HEK293 (cell line): Measurements from ENCODE around the gene ENDOD1.

Experiments used
- CTCF ChIP-seq: fragments of 450-650 bp; formaldehyde crosslinking; IDR thresholded peaks from 2 replicates; pipeline ENCODE4 v1.5.1; 2016; ENCODE audit warnings: missing biosample characterization, missing genetic modification characterization
- KLF1 ChIP-seq: fragments of 450-650 bp; formaldehyde crosslinking; IDR thresholded peaks from 2 replicates; pipeline ENCODE4 v1.5.1; 2016; ENCODE audit warnings: missing biosample characterization, missing genetic modification characterization
- KLF16 ChIP-seq: fragments of 450-650 bp; formaldehyde crosslinking; IDR thresholded peaks from 2 replicates; pipeline ENCODE4 v1.5.1; 2017; ENCODE audit warnings: missing biosample characterization, missing genetic modification characterization
- MEIS1 ChIP-seq: sonication (generic); formaldehyde crosslinking; IDR thresholded peaks from 2 replicates; pipeline ENCODE4 v1.8.1; 2022; ENCODE audit warnings: missing genetic modification reagents, mild to moderate bottlenecking, borderline replicate concordance
- TCF7L2 ChIP-seq: IDR thresholded peaks from 2 replicates; pipeline ENCODE4 v1.6.1; 2011; ENCODE audit warnings: low read depth, mild to moderate bottlenecking, inconsistent platforms, low read length, moderate library complexity, borderline replicate concordance
- TSHZ1 ChIP-seq: fragments of 450-650 bp; formaldehyde crosslinking; IDR thresholded peaks from 2 replicates; pipeline ENCODE4 v1.5.1; 2016; ENCODE audit warnings: missing biosample characterization, missing genetic modification characterization, borderline replicate concordance
- ZNF24 ChIP-seq: fragments of 450-650 bp; formaldehyde crosslinking; IDR thresholded peaks from 2 replicates; pipeline ENCODE4 v1.5.1; 2016; ENCODE audit warnings: missing biosample characterization, missing genetic modification characterization
- ZNF510 ChIP-seq: fragments of 450-650 bp; formaldehyde crosslinking; IDR thresholded peaks from 2 replicates; pipeline ENCODE4 v1.5.1; 2018; ENCODE audit warnings: mild to moderate bottlenecking, missing genetic modification characterization, missing biosample characterization; ENCODE audit not compliant: insufficient replicate concordance
- ZNF704 ChIP-seq: fragments of 450-650 bp; formaldehyde crosslinking; IDR thresholded peaks from 2 replicates; pipeline ENCODE4 v1.5.1; 2016; ENCODE audit warnings: missing biosample characterization, missing genetic modification characterization
- TF ChIP-seq, protein P1 (sequence below): fragments of 450-650 bp; formaldehyde crosslinking; IDR thresholded peaks from 2 replicates; pipeline ENCODE4 v1.5.1; 2016; ENCODE audit warnings: missing biosample characterization, missing genetic modification characterization, borderline replicate concordance
- TF ChIP-seq, protein P2 (sequence below): fragments of 450-650 bp; formaldehyde crosslinking; IDR thresholded peaks from 2 replicates; pipeline ENCODE4 v1.5.1; 2016; ENCODE audit warnings: missing biosample characterization, missing genetic modification characterization

DNA sequence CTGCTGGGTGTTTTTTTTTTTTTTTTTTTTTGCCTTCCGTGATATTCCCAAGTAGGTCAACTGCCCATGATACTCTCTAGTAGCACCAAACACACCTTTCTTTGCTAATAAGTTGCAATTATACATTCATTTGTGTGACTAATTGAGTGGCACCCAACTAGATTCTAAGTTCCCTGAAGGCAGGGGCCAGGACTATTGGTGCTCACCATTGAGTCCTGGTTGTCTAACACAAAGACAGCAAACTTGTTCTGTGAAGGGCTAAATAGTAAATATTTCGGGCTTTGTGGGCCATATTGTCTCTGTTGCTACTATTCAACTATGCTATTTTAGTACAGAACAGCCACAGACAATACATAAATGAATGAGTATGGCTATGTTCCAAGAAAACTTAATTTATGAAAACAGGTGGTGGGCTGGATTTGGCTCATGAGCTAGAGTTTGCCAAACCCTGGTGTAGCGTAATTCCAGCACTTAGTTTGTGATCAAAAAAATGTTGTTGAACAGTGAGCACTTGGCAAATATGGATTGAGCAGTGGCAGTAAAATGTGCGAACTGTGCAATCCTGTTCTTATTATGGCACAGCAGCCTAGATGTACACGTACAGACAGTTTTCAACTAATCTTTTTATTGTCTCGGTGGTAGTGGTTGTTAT is 11.3 kb downstream of the ENDOD1 start:
- TF ChIP-seq ZNF24 (no peak), CTCF (no peak), KLF16 (tag by site-specific recombination) (no peak), TCF7L2 (no peak), MEIS1 (CRISPR knock-in tag) (no peak), ZNF704 (tag by site-specific recombination) (no peak), TSHZ1 (tag by site-specific recombination) (no peak), KLF1 (no peak), ZNF510 (tag by site-specific recombination) (no peak)
- TF ChIP-seq, protein P1, sequence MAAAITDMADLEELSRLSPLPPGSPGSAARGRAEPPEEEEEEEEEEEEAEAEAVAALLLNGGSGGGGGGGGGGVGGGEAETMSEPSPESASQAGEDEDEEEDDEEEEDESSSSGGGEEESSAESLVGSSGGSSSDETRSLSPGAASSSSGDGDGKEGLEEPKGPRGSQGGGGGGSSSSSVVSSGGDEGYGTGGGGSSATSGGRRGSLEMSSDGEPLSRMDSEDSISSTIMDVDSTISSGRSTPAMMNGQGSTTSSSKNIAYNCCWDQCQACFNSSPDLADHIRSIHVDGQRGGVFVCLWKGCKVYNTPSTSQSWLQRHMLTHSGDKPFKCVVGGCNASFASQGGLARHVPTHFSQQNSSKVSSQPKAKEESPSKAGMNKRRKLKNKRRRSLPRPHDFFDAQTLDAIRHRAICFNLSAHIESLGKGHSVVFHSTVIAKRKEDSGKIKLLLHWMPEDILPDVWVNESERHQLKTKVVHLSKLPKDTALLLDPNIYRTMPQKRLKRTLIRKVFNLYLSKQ (tag by site-specific recombination) = no peak
- TF ChIP-seq, protein P2, sequence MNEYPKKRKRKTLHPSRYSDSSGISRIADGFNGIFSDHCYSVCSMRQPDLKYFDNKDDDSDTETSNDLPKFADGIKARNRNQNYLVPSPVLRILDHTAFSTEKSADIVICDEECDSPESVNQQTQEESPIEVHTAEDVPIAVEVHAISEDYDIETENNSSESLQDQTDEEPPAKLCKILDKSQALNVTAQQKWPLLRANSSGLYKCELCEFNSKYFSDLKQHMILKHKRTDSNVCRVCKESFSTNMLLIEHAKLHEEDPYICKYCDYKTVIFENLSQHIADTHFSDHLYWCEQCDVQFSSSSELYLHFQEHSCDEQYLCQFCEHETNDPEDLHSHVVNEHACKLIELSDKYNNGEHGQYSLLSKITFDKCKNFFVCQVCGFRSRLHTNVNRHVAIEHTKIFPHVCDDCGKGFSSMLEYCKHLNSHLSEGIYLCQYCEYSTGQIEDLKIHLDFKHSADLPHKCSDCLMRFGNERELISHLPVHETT (tag by site-specific recombination) = no peak
